GM12878 (cell line): ENCODE measurements around the gene TPPP. TPM values are rescaled to one million over a fixed set of nuclear protein-coding genes. Genes with fewer than 3 reads are reported as not detected.

Experiments
- BHLHE40 ChIP-seq, 2 experiments: fragments of 450-650 bp in 1 of 2; IDR thresholded peaks; 2 replicates each; pipeline ENCODE4 v1.6.1; 2011 to 2017; ENCODE audit warnings: low read depth in 2 of 2, borderline replicate concordance in 1 of 2, improper control_type of control experiment in 1 of 2, low read length in 1 of 2, mild to moderate bottlenecking in 1 of 2
- CUX1 ChIP-seq: IDR thresholded peaks from 2 replicates; pipeline ENCODE4 v1.6.1; 2012; ENCODE audit warnings: improper control_type of control experiment, low read depth, low read length; ENCODE audit not compliant: insufficient replicate concordance
- E4F1 ChIP-seq: fragments of 450-650 bp; IDR thresholded peaks from 2 replicates; pipeline ENCODE4 v1.6.1; 2018; ENCODE audit warnings: borderline replicate concordance, mild to moderate bottlenecking; ENCODE audit not compliant: partially characterized antibody
- polyA plus RNA-seq, 11 experiments: library from polyadenylated mRNA; depleted of rRNA in 4 of 11; unstranded in 6 of 11; stranded (reverse) in 5 of 11; fragments of >200 nt; fragmentation: Nextera tagmentation in 4 of 11; fragmentation: Illumina TruSeq in 1 of 11; extraction: Ambion mirVana in 4 of 11; extraction: Trizol in 1 of 11; gene quantifications; 1 replicate in 1 of 11; 2 replicates in 10 of 11; pipeline versions ENCODE4 v1.2.1 to v1.2.3, GENCODE V29; 2011 to 2016; ENCODE audit warnings: inconsistent platforms in 2 of 11, missing spikeins in 2 of 11, low read depth in 1 of 11
- total RNA-seq, 4 experiments: library from RNA; depleted of rRNA in 3 of 4; stranded (reverse); fragments of >200 nt in 3 of 4; fragmentation: Illumina TruSeq in 1 of 4; extraction: Trizol in 1 of 4; gene quantifications; 2 replicates each; pipeline versions ENCODE4 v1.2.1 to v1.2.3, GENCODE V29; 2013 to 2021

TPPP gene
- total and polyA plus RNA-seq, 10 of the 15 experiments (the other 5 are each of a cell fraction or from before 2014, with no cell fraction given), result under 0.01 to 0.24 (median 0.04) TPM; not detected in 4

GRCh38 chr5:610744-611730 lies 82.1 kb downstream of the TPPP start (continued):
- no peak for TF ChIP-seq CUX1
- TF ChIP-seq BHLHE40 (IDR thresholded peaks at IDR 0.05; ENCODE audit: borderline replicate concordance in 1 of 2, low read depth in 2 of 2, low read length in 1 of 2), result no peak
- TF ChIP-seq E4F1, result no peak
